GM19455 (cell line): ENCODE measurements around the gene MORF4L1.

Source experiments
- ATAC-seq: cut with Tn5 transposase; IDR thresholded peaks from one replicate; pipeline ENCODE4 v1.9.1; 2021; ENCODE audit not compliant: unreplicated experiment

The MORF4L1 gene

GRCh38 chr15:78943692-78944091 is 71.0 kb downstream of the MORF4L1 start:
- no peak for ATAC-seq

DNA sequence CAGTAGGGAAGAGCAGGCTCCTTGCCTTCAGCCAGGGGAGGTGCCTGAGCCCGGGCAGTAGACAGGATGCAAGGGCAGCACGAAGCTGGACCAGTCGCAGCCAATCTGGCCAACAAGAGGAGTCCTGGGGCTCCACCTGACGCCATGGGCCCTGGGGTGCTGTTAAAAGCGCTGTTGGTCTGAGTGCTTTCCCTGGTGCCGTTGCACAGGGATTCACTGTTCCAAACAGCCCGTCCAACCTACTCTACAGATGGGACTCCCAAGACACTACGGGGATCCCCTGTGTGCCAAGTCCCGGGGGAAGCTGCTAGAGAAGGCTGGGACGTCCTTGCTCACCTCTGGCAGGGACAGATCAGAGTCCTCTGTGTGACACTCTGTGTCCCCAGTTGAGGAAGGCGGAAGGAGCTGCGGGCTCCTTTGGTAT is 71.5 kb downstream of the MORF4L1 start:
- peak; percentile 12 for ATAC-seq

DNA sequence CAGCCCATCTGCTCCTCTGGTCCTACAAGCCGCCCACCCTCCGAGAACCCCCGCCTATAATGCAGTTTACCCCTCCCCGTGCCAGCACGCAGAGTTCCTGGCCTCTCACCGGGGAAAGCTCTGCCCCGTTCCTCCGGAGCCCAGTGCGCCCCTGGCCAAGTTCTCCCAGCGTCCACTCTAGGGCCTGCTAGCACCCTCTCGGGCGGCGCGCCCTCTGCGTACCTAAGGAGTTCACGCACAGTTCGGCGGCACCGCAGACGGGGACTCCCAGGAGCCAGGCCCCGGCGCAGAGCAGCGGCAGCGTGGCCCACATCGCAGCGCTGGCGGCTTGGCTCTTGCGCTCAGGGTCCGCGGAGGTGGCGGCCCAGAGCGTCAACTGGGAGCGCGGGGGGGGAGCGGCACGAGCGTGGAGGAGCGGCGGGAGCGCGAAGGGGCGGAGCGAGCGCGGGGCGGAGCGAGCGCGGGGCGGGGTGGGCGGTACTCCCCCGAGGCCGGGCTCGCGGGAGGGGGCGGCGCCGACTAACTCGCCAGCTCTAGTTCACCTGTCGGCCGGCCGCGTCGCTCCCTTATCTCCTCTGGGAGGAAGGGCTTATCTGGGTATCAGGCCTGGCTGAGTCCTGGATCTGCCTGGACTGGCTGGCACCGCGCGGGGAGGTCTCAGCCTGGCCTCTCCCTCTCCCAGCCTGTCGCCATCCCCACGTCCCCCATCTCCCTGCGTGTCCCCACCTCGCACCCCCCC is 72.1 kb downstream of the MORF4L1 start, which contains the start of gene CTSH:
CTSH (minus strand) TSS at position 378 of the 739 bp plus-strand sequence; CDS start at position 313, 65 bp downstream.
- peak; percentile 61 for ATAC-seq

GRCh38 chr15:78946493-78946892 is 73.8 kb downstream of the MORF4L1 start:
- ATAC-seq, result no peak

- no peak for ATAC-seq
Observed at GRCh38 chr15:78947506-78947905, 74.8 kb downstream of the MORF4L1 start.
